ENCODE results near the gene TPM1. TPM values are rescaled to one million over a fixed set of nuclear protein-coding genes. Genes with fewer than 3 reads are reported as not detected.
"Not testable (repeated sequence)": the region's sequence is repeated elsewhere in the genome, so short reads cannot be mapped to it uniquely, and the experiment has no call there.

Gene TPM1
- total RNA-seq (2021; fragmentation: NEBNext Ultra II Directional; extraction: Animal tissue kit (Norgen Biotek cat#: 25700)) = 1,000 to 10,000 TPM; 1,264 to 1,620 (median 1,342) TPM
- long read RNA-seq, transcript TPM1-220 (9 exons, 977 nt) = minor isoform, 1,012 of 3,667 reads
- long read RNA-seq, transcript TPM1-206 (9 exons, 1,717 nt) = major isoform, 1,525 of 3,667 reads
- long read RNA-seq, transcript TPM1-201 (9 exons, 1,670 nt) = minor isoform, 128 of 3,667 reads
- long read RNA-seq, transcript TPM1-219 (9 exons, 933 nt) = minor isoform, 173 of 3,667 reads
- long read RNA-seq, partial matches to known transcripts = 587 of 3,667 reads
- long read RNA-seq, other reads (novel, unspliced or antisense) = 214 of 3,667 reads

GRCh38 chr15:63041974-63042876 is at the start of gene TPM1:
Gene TPM1 (plus strand): TSS chr15:63042747. CDS start chr15:63042830, 83 bp downstream.
- peaks cover 56% of the 10 kb centered on the region for H3K4me1 Mint-ChIP-seq (ENCODE audit: low read depth)
- DNase-seq = peak; percentile 95
- peak; percentile 18; the same call in 1 of the 2 replicates for TF ChIP-seq CTCF (IDR thresholded peaks at IDR 0.05)
- H3K27ac Mint-ChIP-seq = peak within 1 kb of the TSS; percentile 96
- H3K27me3 Mint-ChIP-seq (ENCODE audit: insufficient read depth) = peaks cover 34% of the 10 kb centered on the region
- peaks cover 54% of the 10 kb centered on the region for H3K36me3 Mint-ChIP-seq (ENCODE audit: low read depth)
- H3K4me3 Mint-ChIP-seq = peak within 1 kb of the TSS; percentile 100
- peaks cover 27% of the 10 kb centered on the region for H3K9me3 Mint-ChIP-seq

GRCh38 chr15:62993066-62993465 is 49.5 kb upstream of the TPM1 start:
- H3K27ac Mint-ChIP-seq = no peak overlapping the region
- TF ChIP-seq CTCF (IDR thresholded peaks at IDR 0.05) = no peak
- H3K9me3 Mint-ChIP-seq = no peaks in the 10 kb centered on the region

GRCh38 chr15:62993632-62994031 is 48.9 kb upstream of the TPM1 start:
- not testable (repeated sequence) for H3K9me3 Mint-ChIP-seq; H3K27me3 Mint-ChIP-seq (ENCODE audit: insufficient read depth); DNase-seq; H3K4me3 Mint-ChIP-seq; H3K27ac Mint-ChIP-seq; H3K36me3 Mint-ChIP-seq (ENCODE audit: low read depth)
- H3K4me1 Mint-ChIP-seq (ENCODE audit: low read depth) = peaks cover 40% of the 10 kb centered on the region

More at GRCh38 chr15:62993066-62993465, 49.5 kb upstream of the TPM1 start:
- Mint-ChIP-seq H3K36me3 (ENCODE audit: low read depth) (no peaks in the 10 kb centered on the region), H3K4me3 (no peak overlapping the region), H3K27me3 (ENCODE audit: insufficient read depth) (no peaks in the 10 kb centered on the region; the same call in 1 of the 2 replicates), H3K4me1 (ENCODE audit: low read depth) (peaks cover 35% of the 10 kb centered on the region)
- DNase-seq = no peak

GRCh38 chr15:62994439-62994838 is 48.1 kb upstream of the TPM1 start:
- Mint-ChIP-seq H3K27me3 (ENCODE audit: insufficient read depth) (no peaks in the 10 kb centered on the region; the same call in 1 of the 2 replicates), H3K9me3 (no peaks in the 10 kb centered on the region), H3K4me3 (no peak overlapping the region), H3K4me1 (ENCODE audit: low read depth) (peaks cover 40% of the 10 kb centered on the region), H3K36me3 (ENCODE audit: low read depth) (no peaks in the 10 kb centered on the region), H3K27ac (no peak overlapping the region)
- no peak for DNase-seq
- no peak for TF ChIP-seq CTCF (IDR thresholded peaks at IDR 0.05)

- no peak for TF ChIP-seq CTCF (IDR thresholded peaks at IDR 0.05)
- no peaks in the 10 kb centered on the region; the same call in 1 of the 2 replicates for H3K27me3 Mint-ChIP-seq (ENCODE audit: insufficient read depth)
- no peak overlapping the region for H3K27ac Mint-ChIP-seq
- no peak overlapping the region for H3K4me3 Mint-ChIP-seq
- H3K4me1 Mint-ChIP-seq (ENCODE audit: low read depth) = peaks cover 35% of the 10 kb centered on the region
- no peaks in the 10 kb centered on the region for H3K9me3 Mint-ChIP-seq
- peak; percentile 34 for DNase-seq
- H3K36me3 Mint-ChIP-seq (ENCODE audit: low read depth) = no peaks in the 10 kb centered on the region
Observed at GRCh38 chr15:62994975-62995681, 47.4 kb upstream of the TPM1 start.
